ENCODE results near the gene SOX8.

The SOX8 gene

GRCh38 chr16:985646-986400 is 4.3 kb downstream of the SOX8 start:
- no peak for DNase-seq (ENCODE audit: extremely low read depth, low read depth)
- TF ChIP-seq CTCF (IDR thresholded peaks at IDR 0.05; ENCODE audit: low read depth, low read length), result no peak

DNA sequence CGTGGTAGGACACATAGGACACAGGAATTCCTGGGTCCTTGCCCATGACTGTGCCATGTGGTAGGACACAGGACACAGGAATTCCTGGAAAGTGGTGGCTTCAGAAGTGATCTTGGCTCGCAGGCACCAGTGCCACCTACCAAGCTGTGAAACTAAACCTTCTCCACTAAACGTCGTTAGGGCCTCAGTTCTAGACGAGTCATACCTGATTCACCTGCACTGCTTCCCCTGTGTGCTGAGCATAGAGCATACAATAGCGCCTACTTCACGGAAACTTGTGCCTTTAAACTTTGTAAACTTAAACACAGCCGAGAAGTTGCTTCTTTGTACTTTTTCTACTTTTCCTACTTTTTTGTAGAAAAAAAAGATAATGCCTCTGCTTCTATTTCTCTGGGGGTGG is 4.8 kb downstream of the SOX8 start:
- no peak for TF ChIP-seq CTCF (IDR thresholded peaks at IDR 0.05; ENCODE audit: low read depth, low read length)
- DNase-seq (ENCODE audit: extremely low read depth, low read depth), result no peak

DNA sequence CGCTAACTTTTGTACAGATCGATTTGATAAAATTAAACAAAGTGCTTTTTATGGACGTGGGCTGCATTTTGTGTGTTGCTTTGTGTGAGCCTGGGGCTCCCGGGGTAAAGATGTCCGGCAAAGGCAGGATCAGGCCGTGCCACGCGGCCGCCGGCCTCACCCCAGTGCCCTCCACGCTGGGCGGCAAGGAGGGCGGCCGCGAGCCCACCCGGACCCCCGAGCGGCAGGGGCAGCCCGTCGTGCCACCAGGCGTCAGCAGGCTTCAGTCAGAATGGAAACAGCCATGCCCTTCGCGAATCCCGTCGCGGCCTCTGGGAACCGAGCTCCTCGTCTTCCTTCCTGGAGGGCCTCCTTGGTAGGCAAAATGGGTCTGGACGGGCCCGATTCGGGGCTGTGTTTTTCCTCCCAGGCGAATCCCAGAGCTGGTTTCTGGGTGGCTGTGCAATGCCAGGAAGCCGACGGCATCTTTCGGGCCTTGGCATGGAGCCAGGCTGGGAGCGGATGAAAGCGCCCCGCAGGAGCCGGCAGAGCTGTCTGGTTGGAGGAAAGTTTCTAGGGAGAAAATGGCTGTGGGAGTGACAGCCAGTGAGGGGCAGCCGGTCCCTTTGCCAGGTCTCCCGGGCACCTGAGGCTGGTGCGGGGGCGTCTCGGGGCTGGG is 5.5 kb downstream of the SOX8 start:
- no peak for TF ChIP-seq CTCF (IDR thresholded peaks at IDR 0.05; ENCODE audit: low read depth, low read length)
- no peak for DNase-seq (ENCODE audit: extremely low read depth, low read depth)

GRCh38 chr16:987906-988305 is 6.3 kb downstream of the SOX8 start:
- no peak for TF ChIP-seq CTCF (IDR thresholded peaks at IDR 0.05; ENCODE audit: low read depth, low read length)
- no peak for DNase-seq (ENCODE audit: extremely low read depth, low read depth)

- DNase-seq (ENCODE audit: extremely low read depth, low read depth), result no peak
- TF ChIP-seq CTCF (IDR thresholded peaks at IDR 0.05; ENCODE audit: low read depth, low read length), result no peak
Measured at GRCh38 chr16:988471-989353, 7.1 kb downstream of the SOX8 start.

DNA sequence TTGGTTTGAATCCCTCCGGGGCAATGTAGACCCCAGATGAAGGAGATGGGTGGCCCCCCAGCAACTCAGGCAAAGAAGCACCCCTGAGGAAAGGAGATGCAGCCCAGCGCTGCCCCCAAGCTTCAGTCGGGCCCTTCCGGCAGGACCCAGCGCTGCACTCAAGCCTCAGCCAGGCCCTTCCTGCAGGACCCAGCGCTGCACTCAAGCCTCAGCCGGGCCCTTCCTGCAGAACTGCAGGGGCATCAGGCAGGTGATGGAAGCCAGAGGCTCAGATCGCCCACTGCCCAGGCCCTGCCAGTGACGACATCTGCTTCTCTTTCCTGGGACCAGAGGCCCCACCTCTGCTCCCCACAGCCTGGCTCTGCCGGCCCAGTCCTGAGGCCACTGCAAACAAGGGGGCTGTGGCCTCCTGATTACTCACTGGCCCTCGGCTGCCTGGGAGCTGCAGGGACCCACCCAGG is 7.8 kb downstream of the SOX8 start:
- DNase-seq (ENCODE audit: extremely low read depth, low read depth), result no peak
- no peak for TF ChIP-seq CTCF (IDR thresholded peaks at IDR 0.05; ENCODE audit: low read depth, low read length)
